CD14-positive monocyte (primary cell): ENCODE results near the gene KCNE4. TPM values are rescaled to one million over a fixed set of nuclear protein-coding genes. Genes with fewer than 3 reads are reported as not detected.

Experiments
- DNase-seq, 3 donors: peaks; one replicate each; pipeline ENCODE4 v3.0.0-alpha.2; 2011 to 2022
- H2AFZ ChIP-seq: 2 replicates; pipeline ENCODE4 v1.6.0; 2012; ENCODE audit warnings: mild to moderate bottlenecking, low read depth, low read length, inconsistent platforms; ENCODE audit not compliant: insufficient read depth, poor library complexity, severe bottlenecking
- H3K27ac ChIP-seq, 2 donors: 1 replicate in 1 of 2; 2 replicates in 1 of 2; pipeline ENCODE4 v1.5.1; 2012 to 2013; ENCODE audit warnings: low read length in 2 of 2, control low read depth in 1 of 2, inconsistent platforms in 1 of 2, low read depth in 1 of 2, mild to moderate bottlenecking in 1 of 2
- H3K27me3 ChIP-seq, 2 donors: one replicate each; pipeline versions ENCODE4 v1.6.0 to v1.6.1; 2011 to 2013; ENCODE audit warnings: low read length in 2 of 2; ENCODE audit not compliant: control insufficient read depth in 2 of 2, insufficient read depth in 2 of 2
- H3K36me3 ChIP-seq, 2 donors: replicated peaks in 1 of 2; 1 replicate in 1 of 2; 2 replicates in 1 of 2; pipeline versions ENCODE4 v1.5.1 to v1.6.1; 2012 to 2013; ENCODE audit warnings: low read length in 2 of 2, control low read depth in 1 of 2, inconsistent platforms in 1 of 2, mild to moderate bottlenecking in 1 of 2; ENCODE audit not compliant: insufficient read depth in 2 of 2, control insufficient read depth in 1 of 2
- H3K4me1 ChIP-seq, 2 donors: 1 replicate in 1 of 2; 2 replicates in 1 of 2; pipeline versions ENCODE4 v1.5.1 to v1.6.1; 2012 to 2013; ENCODE audit warnings: low read length in 2 of 2, control low read depth in 1 of 2, inconsistent platforms in 1 of 2, mild to moderate bottlenecking in 1 of 2, moderate library complexity in 1 of 2; ENCODE audit not compliant: insufficient read depth in 2 of 2, control insufficient read depth in 1 of 2
- H3K4me2 ChIP-seq: replicated peaks from 2 replicates; pipeline ENCODE3; 2012; ENCODE audit warnings: low read length, moderate library complexity, mild to moderate bottlenecking; ENCODE audit not compliant: poor library complexity, severe bottlenecking; ENCODE audit errors: extremely low read depth
- H3K4me3 ChIP-seq, 3 experiments: fragments of 200-600 bp in 1 of 3; sonication (generic) in 1 of 3; replicated peaks in 1 of 3; 1 replicate in 2 of 3; 2 replicates in 1 of 3; pipeline ENCODE4 v1.5.1; 2011 to 2013; ENCODE audit warnings: low read length in 3 of 3, mild to moderate bottlenecking in 3 of 3, control low read depth in 2 of 3, low read depth in 2 of 3, inconsistent platforms in 1 of 3, moderate library complexity in 1 of 3
- H3K79me2 ChIP-seq: 2 replicates; pipeline ENCODE4 v1.6.0; 2012; ENCODE audit warnings: mild to moderate bottlenecking, control low read depth, inconsistent platforms, low read length, moderate library complexity; ENCODE audit not compliant: insufficient read depth
- H3K9ac ChIP-seq: 2 replicates; pipeline ENCODE4 v1.6.0; 2017; ENCODE audit warnings: low read length, mild to moderate bottlenecking; ENCODE audit not compliant: insufficient read depth, poor library complexity, severe bottlenecking
- H3K9me3 ChIP-seq, 2 donors: replicated peaks in 1 of 2; 1 replicate in 1 of 2; 2 replicates in 1 of 2; pipeline versions ENCODE4 v1.5.1 to v1.6.1; 2012 to 2013; ENCODE audit warnings: low read length in 2 of 2, control low read depth in 1 of 2; ENCODE audit not compliant: control insufficient read depth in 1 of 2, insufficient read depth in 1 of 2
- H4K20me1 ChIP-seq: 2 replicates; pipeline ENCODE4 v1.6.0; 2012; ENCODE audit warnings: mild to moderate bottlenecking, low read length, control low read depth, moderate library complexity; ENCODE audit not compliant: insufficient read depth
- H3K27ac Mint-ChIP-seq, 7 donors: one replicate each; pipeline ENCODE4 v1.8.0; 2020; ENCODE audit warnings: mild to moderate bottlenecking in 7 of 7, mixed read lengths in 7 of 7, moderate library complexity in 6 of 7, inconsistent platforms in 2 of 7
- H3K27me3 Mint-ChIP-seq, 3 donors: one replicate each; pipeline ENCODE4 v1.8.0; 2021 to 2022; ENCODE audit warnings: low read depth in 3 of 3, mild to moderate bottlenecking in 3 of 3, mixed read lengths in 3 of 3, moderate library complexity in 3 of 3, inconsistent platforms in 1 of 3
- H3K36me3 Mint-ChIP-seq, 2 donors: one replicate each; pipeline ENCODE4 v1.8.0; 2020; ENCODE audit warnings: mixed read lengths in 2 of 2, inconsistent platforms in 1 of 2, mild to moderate bottlenecking in 1 of 2
- H3K4me1 Mint-ChIP-seq: one replicate; pipeline ENCODE4 v1.8.0; 2020; ENCODE audit warnings: mild to moderate bottlenecking, mixed read lengths
- H3K4me3 Mint-ChIP-seq, 2 donors: one replicate each; pipeline ENCODE4 v1.8.0; 2020; ENCODE audit warnings: mild to moderate bottlenecking in 2 of 2, mixed read lengths in 2 of 2, moderate library complexity in 1 of 2
- H3K9me3 Mint-ChIP-seq, 7 donors: one replicate each; pipeline ENCODE4 v1.8.0; 2020 to 2022; ENCODE audit warnings: mixed read lengths in 7 of 7, mild to moderate bottlenecking in 6 of 7, moderate library complexity in 6 of 7, inconsistent platforms in 2 of 7
- CTCF ChIP-seq: fragments of 200-600 bp; IDR thresholded peaks from one replicate; pipeline ENCODE4 v1.8.0; 2022; ENCODE audit warnings: antibody characterized with exemption, mild to moderate bottlenecking
- WGBS: methylation state at CpG from one replicate; pipeline ENCODE4 v1.1.5; 2013; ENCODE audit warnings: missing lambda C conversion rate; ENCODE audit not compliant: insufficient coverage; 5-methylcytosine and 5-hydroxymethylcytosine counted together
- intact Hi-C, 2 donors: fragments of 100-400 bp; cut with micrococcal nuclease; formaldehyde crosslinking; loops; one replicate each; pipeline versions ENCODE4 v1.15.0 to v1.15.1; 2023
- polyA plus RNA-seq, 3 donors: library from polyadenylated mRNA; depleted of rRNA in 1 of 3; unstranded in 2 of 3; stranded (reverse) in 1 of 3; fragments of 300-500 nt in 2 of 3; fragments of >200 nt in 1 of 3; fragmentation: Illumina TruSeq in 2 of 3; gene quantifications; 1 replicate in 2 of 3; 2 replicates in 1 of 3; pipeline ENCODE4 v1.2.3, GENCODE V29; 2012 to 2021

KCNE4 gene
- polyA plus RNA-seq, 3 donors: not detected

- no peaks in the 10 kb centered on the region for H4K20me1 ChIP-seq
- H3K27ac Mint-ChIP-seq: no peak overlapping the region
- no peak overlapping the region for H3K27ac ChIP-seq
- no peak overlapping the region for H3K4me3 ChIP-seq
- intact Hi-C loops: no loop called here
- WGBS: 100% methylated on average over 1 of the region's 3 CpGs
- peaks cover 0 to 7% of the 10 kb centered on the region in 2 donors for H3K4me1 ChIP-seq
- H3K36me3 Mint-ChIP-seq: no peaks in the 10 kb centered on the region
- no peaks in the 10 kb centered on the region for H3K9me3 ChIP-seq
- DNase-seq: no peak
- no peak overlapping the region for H3K4me2 ChIP-seq
- TF ChIP-seq CTCF: no peak
- H3K9me3 Mint-ChIP-seq: peaks cover 0 to 2% (median 0%) of the 10 kb centered on the region in 7 donors
- peaks cover 2 to 6% (median 3%) of the 10 kb centered on the region in 3 donors for H3K27me3 Mint-ChIP-seq
- H3K9ac ChIP-seq: no peak overlapping the region
- peaks cover 26% of the 10 kb centered on the region for H3K4me1 Mint-ChIP-seq
- H3K79me2 ChIP-seq: no peaks in the 10 kb centered on the region
- H3K36me3 ChIP-seq: no peaks in the 10 kb centered on the region
- H3K4me3 Mint-ChIP-seq: no peak overlapping the region
- H2AFZ ChIP-seq: no peak overlapping the region
- H3K27me3 ChIP-seq: no peaks in the 10 kb centered on the region
Measured at GRCh38 chr2:223050188-223050587, 1.8 kb upstream of the KCNE4 start.

GRCh38 chr2:223050900-223051504 is 988 bp upstream of the KCNE4 start:
- no peaks in the 10 kb centered on the region for H3K79me2 ChIP-seq
- no peaks in the 10 kb centered on the region for H3K9me3 ChIP-seq
- no peak for DNase-seq
- Mint-ChIP-seq H3K4me1 (peaks cover 26% of the 10 kb centered on the region), H3K27ac (no peak overlapping the region), H3K36me3 (no peaks in the 10 kb centered on the region), H3K27me3 (peaks cover 2 to 8% (median 3%) of the 10 kb centered on the region in 3 donors), H3K4me3 (no peak overlapping the region), H3K9me3 (peaks cover 0 to 2% (median 0%) of the 10 kb centered on the region in 7 donors)
- intact Hi-C loops: no loop called here
- H3K36me3 ChIP-seq: no peaks in the 10 kb centered on the region
- no peak overlapping the region for H3K27ac ChIP-seq
- no peaks in the 10 kb centered on the region for H3K27me3 ChIP-seq
- no peak overlapping the region for H2AFZ ChIP-seq
- no peak overlapping the region for H3K4me2 ChIP-seq
- no peak overlapping the region for H3K4me3 ChIP-seq
- H3K9ac ChIP-seq: no peak overlapping the region
- no peaks in the 10 kb centered on the region for H4K20me1 ChIP-seq
- H3K4me1 ChIP-seq: peaks cover 0 to 7% of the 10 kb centered on the region in 2 donors
- no peak for TF ChIP-seq CTCF
- 59% methylated on average over 5 of the region's 8 CpGs for WGBS
